Body of pancreas (tissue), 4 donors: ENCODE data around the gene KRTAP9-4.

Experiments used
- POLR2A ChIP-seq, 3 donors: fragments of 450-650 bp; IDR thresholded peaks; one replicate each; pipeline ENCODE4 v1.6.1; 2016; ENCODE audit warnings: antibody characterized with exemption in 3 of 3, mild to moderate bottlenecking in 2 of 3
- TF ChIP-seq, protein P1 (sequence below), 7 experiments: fragments of 450-650 bp in 4 of 7; fragments of 200-600 bp in 3 of 7; sonication (generic) in 3 of 7; IDR thresholded peaks; one replicate each; pipeline ENCODE4 v1.5.1; 2016 to 2019; ENCODE audit warnings: antibody characterized with exemption in 7 of 7

DNA sequence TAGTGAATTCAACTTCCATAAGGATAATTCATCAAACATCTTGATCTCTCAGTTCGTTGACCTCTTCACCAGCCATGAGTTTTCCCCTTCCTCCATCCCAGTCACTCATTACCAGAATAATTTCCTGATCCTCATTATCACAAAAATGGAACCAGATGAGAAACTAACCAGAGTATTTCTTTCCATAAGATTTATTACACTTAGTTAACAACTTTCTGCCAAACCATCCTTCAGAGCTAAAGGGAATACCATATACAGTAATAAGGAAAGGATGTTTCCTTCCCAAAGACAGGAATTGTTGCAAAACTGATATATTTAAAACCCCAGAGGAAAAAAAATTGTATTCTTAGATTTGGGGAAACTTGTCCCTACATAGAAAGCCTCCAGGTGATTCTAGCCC is 44.5 kb downstream of the KRTAP9-4 start:
- TF ChIP-seq, protein P1, sequence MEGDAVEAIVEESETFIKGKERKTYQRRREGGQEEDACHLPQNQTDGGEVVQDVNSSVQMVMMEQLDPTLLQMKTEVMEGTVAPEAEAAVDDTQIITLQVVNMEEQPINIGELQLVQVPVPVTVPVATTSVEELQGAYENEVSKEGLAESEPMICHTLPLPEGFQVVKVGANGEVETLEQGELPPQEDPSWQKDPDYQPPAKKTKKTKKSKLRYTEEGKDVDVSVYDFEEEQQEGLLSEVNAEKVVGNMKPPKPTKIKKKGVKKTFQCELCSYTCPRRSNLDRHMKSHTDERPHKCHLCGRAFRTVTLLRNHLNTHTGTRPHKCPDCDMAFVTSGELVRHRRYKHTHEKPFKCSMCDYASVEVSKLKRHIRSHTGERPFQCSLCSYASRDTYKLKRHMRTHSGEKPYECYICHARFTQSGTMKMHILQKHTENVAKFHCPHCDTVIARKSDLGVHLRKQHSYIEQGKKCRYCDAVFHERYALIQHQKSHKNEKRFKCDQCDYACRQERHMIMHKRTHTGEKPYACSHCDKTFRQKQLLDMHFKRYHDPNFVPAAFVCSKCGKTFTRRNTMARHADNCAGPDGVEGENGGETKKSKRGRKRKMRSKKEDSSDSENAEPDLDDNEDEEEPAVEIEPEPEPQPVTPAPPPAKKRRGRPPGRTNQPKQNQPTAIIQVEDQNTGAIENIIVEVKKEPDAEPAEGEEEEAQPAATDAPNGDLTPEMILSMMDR (IDR thresholded peaks at IDR 0.05) = no peak
- no peak for TF ChIP-seq POLR2A (IDR thresholded peaks at IDR 0.05)
